MM.1S (cell line): ENCODE results near the gene REC114.

Experiments
- DNase-seq: peaks from one replicate; pipeline ENCODE4 v3.0.0-alpha.2; 2015
- H2AFZ ChIP-seq: fragments of 300-600 bp; sonication (generic); 2 replicates; pipeline ENCODE4 v1.6.0; 2016; ENCODE audit warnings: antibody characterized with exemption, low read length
- H3F3A ChIP-seq: fragments of 300-600 bp; sonication (generic); 2 replicates; pipeline ENCODE4 v1.6.1; 2016; ENCODE audit warnings: mild to moderate bottlenecking, antibody characterized with exemption, low read length, moderate library complexity, mixed read lengths; ENCODE audit not compliant: insufficient read depth
- H3K27ac ChIP-seq: fragments of 300-600 bp; sonication (generic); 2 replicates; pipeline ENCODE4 v1.5.1; 2016; ENCODE audit warnings: mild to moderate bottlenecking, low read length
- H3K27me3 ChIP-seq: fragments of 300-600 bp; sonication (generic); replicated peaks from 2 replicates; pipeline ENCODE4 v1.6.0; 2016; ENCODE audit warnings: low read length; ENCODE audit not compliant: insufficient read depth
- H3K36me3 ChIP-seq: fragments of 300-600 bp; sonication (generic); replicated peaks from 2 replicates; pipeline ENCODE4 v1.6.1; 2016; ENCODE audit warnings: mild to moderate bottlenecking, low read length, mixed read lengths; ENCODE audit not compliant: insufficient read depth
- H3K4me1 ChIP-seq: fragments of 300-600 bp; sonication (generic); 2 replicates; pipeline ENCODE4 v1.6.1; 2016; ENCODE audit warnings: low read length, mixed read lengths
- H3K4me2 ChIP-seq: fragments of 300-600 bp; sonication (generic); 2 replicates; pipeline ENCODE4 v1.6.0; 2016; ENCODE audit warnings: low read depth, low read length
- H3K4me3 ChIP-seq: fragments of 300-600 bp; sonication (generic); 2 replicates; pipeline ENCODE4 v1.5.1; 2016; ENCODE audit warnings: low read length, mixed read lengths
- H3K79me2 ChIP-seq: fragments of 300-600 bp; sonication (generic); 2 replicates; pipeline ENCODE4 v1.6.1; 2016; ENCODE audit warnings: mixed run types, low read length, mixed read lengths
- H3K9ac ChIP-seq: fragments of 300-600 bp; sonication (generic); 2 replicates; pipeline ENCODE4 v1.6.1; 2016; ENCODE audit warnings: low read length, mixed read lengths
- H3K9me2 ChIP-seq: fragments of 300-600 bp; sonication (generic); replicated peaks from 2 replicates; pipeline ENCODE4 v1.6.1; 2016; ENCODE audit warnings: mild to moderate bottlenecking, low read length, mixed read lengths; ENCODE audit not compliant: insufficient read depth
- H3K9me3 ChIP-seq: fragments of 300-600 bp; sonication (generic); replicated peaks from 2 replicates; pipeline ENCODE4 v1.6.1; 2016; ENCODE audit warnings: mild to moderate bottlenecking, low read length, mixed read lengths; ENCODE audit not compliant: insufficient read depth
- H4K20me1 ChIP-seq: fragments of 300-600 bp; sonication (generic); 2 replicates; pipeline ENCODE4 v1.6.1; 2016; ENCODE audit warnings: mild to moderate bottlenecking, low read length, moderate library complexity, mixed read lengths; ENCODE audit not compliant: insufficient read depth
- EZH2 ChIP-seq: fragments of 300-600 bp; sonication (generic); optimal IDR thresholded peaks from 2 replicates; pipeline ENCODE3; 2017; ENCODE audit warnings: low read depth, mild to moderate bottlenecking, antibody characterized with exemption, low read length, mixed read lengths
- EZH2phosphoT487 ChIP-seq: fragments of 300-600 bp; sonication (generic); IDR thresholded peaks from 2 replicates; pipeline ENCODE4 v1.6.1; 2018; ENCODE audit warnings: antibody characterized with exemption, low read length
- TF ChIP-seq, protein P1 (sequence below): fragments of 300-600 bp; sonication (generic); IDR thresholded peaks from 2 replicates; pipeline ENCODE4 v1.5.1; 2016; ENCODE audit warnings: antibody characterized with exemption, low read length, mixed read lengths

Gene REC114

GRCh38 chr15:73515527-73515926, 72.6 kb downstream of the REC114 start:
- no peak for DNase-seq
- no peaks in the 10 kb centered on the region for H3K27me3 ChIP-seq
- H3K4me1 ChIP-seq, result peaks cover 6% of the 10 kb centered on the region

GRCh38 chr15:73517566-73517965, 74.6 kb downstream of the REC114 start:
- Histone ChIP-seq H3F3A (no peaks in the 10 kb centered on the region), H3K79me2 (no peaks in the 10 kb centered on the region), H2AFZ (no peak overlapping the region), H4K20me1 (no peaks in the 10 kb centered on the region), H3K4me1 (peaks cover 6% of the 10 kb centered on the region), H3K9me3 (no peaks in the 10 kb centered on the region), H3K27ac (no peak overlapping the region), H3K9ac (no peak overlapping the region), H3K4me3 (no peak overlapping the region), H3K4me2 (no peak overlapping the region), H3K36me3 (no peaks in the 10 kb centered on the region), H3K9me2 (no peaks in the 10 kb centered on the region), H3K27me3 (no peaks in the 10 kb centered on the region)
- TF ChIP-seq EZH2 (no peak), EZH2phosphoT487 (no peak)
- TF ChIP-seq, protein P1, sequence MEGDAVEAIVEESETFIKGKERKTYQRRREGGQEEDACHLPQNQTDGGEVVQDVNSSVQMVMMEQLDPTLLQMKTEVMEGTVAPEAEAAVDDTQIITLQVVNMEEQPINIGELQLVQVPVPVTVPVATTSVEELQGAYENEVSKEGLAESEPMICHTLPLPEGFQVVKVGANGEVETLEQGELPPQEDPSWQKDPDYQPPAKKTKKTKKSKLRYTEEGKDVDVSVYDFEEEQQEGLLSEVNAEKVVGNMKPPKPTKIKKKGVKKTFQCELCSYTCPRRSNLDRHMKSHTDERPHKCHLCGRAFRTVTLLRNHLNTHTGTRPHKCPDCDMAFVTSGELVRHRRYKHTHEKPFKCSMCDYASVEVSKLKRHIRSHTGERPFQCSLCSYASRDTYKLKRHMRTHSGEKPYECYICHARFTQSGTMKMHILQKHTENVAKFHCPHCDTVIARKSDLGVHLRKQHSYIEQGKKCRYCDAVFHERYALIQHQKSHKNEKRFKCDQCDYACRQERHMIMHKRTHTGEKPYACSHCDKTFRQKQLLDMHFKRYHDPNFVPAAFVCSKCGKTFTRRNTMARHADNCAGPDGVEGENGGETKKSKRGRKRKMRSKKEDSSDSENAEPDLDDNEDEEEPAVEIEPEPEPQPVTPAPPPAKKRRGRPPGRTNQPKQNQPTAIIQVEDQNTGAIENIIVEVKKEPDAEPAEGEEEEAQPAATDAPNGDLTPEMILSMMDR, result no peak
- no peak for DNase-seq

More at GRCh38 chr15:73515527-73515926, 72.6 kb downstream of the REC114 start:
- no peaks in the 10 kb centered on the region for H3K36me3 ChIP-seq
- no peak overlapping the region for H3K27ac ChIP-seq
- no peaks in the 10 kb centered on the region for H3K9me3 ChIP-seq
- no peaks in the 10 kb centered on the region for H3F3A ChIP-seq
- no peak overlapping the region for H3K4me2 ChIP-seq
- H3K79me2 ChIP-seq, result no peaks in the 10 kb centered on the region
- H3K4me3 ChIP-seq, result no peak overlapping the region
- no peak overlapping the region for H3K9ac ChIP-seq
- TF ChIP-seq EZH2phosphoT487 (no peak), EZH2 (no peak)
- TF ChIP-seq, protein P1, result no peak
- no peaks in the 10 kb centered on the region for H4K20me1 ChIP-seq
- no peaks in the 10 kb centered on the region for H3K9me2 ChIP-seq
- no peak overlapping the region for H2AFZ ChIP-seq

DNA sequence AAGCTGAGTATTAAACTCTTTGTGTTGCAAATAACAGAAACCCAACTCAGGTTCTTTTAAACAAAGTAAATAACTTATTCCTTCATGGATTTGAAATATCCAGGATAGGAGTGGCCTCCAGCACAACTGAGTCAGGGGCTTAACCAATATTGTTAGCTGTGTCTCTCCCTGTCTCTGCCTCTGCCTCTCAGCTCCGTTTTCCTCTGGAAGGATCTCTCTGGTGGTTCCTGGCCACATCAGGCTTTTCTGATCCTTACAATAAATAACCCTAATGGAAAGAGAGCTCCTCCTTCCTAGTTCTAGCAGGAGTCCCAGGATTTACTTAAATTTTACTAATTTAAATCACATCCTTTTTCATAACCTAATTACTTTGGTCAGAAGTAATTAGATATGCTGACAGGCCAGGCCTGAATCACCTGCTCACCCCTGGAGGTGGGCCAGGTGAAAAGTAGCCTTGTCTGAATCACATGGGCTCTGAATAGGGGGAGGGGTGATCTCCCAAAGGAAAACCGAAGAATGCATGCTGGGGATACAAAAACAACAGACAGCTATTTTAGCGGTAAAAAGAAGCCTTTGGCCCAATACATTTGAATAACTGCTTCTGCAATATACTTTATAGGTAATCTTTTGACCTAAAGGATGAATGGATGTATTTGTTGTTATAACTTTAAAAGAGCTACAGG, 75.4 kb downstream of the REC114 start:
- no peak for TF ChIP-seq EZH2
- TF ChIP-seq, protein P1, result no peak
- TF ChIP-seq EZH2phosphoT487, result no peak
- Histone ChIP-seq H3F3A (no peaks in the 10 kb centered on the region), H3K36me3 (no peaks in the 10 kb centered on the region), H2AFZ (no peak overlapping the region), H3K4me2 (no peak overlapping the region), H3K79me2 (no peaks in the 10 kb centered on the region), H3K9ac (no peak overlapping the region), H3K9me3 (no peaks in the 10 kb centered on the region), H3K27ac (no peak overlapping the region), H3K4me1 (peaks cover 6% of the 10 kb centered on the region), H4K20me1 (no peaks in the 10 kb centered on the region), H3K4me3 (no peak overlapping the region), H3K27me3 (no peaks in the 10 kb centered on the region), H3K9me2 (no peaks in the 10 kb centered on the region)
- DNase-seq, result no peak
